ENCODE data around the gene IL31RA. TPM values are rescaled to one million over a fixed set of nuclear protein-coding genes. Genes with fewer than 3 reads are reported as not detected.

IL31RA gene
- total RNA-seq, 4 donors from 2014 or later, result 0.89 to 3.0 (median 1.0) TPM

GRCh38 chr5:55960779-55961178, 109.6 kb downstream of the IL31RA start:
- H3K9me3 ChIP-seq, result no peaks in the 10 kb centered on the region
- no peak for DNase-seq (ENCODE audit: low spot score in 2 of 2)
- 95% methylated on average over 7 of the region's 7 CpGs for WGBS
- TF ChIP-seq POLR2A (IDR thresholded peaks at IDR 0.05) (no peak), EP300 (IDR thresholded peaks at IDR 0.05) (no peak), CTCF (IDR thresholded peaks at IDR 0.05) (no peak), POLR2AphosphoS5 (IDR thresholded peaks at IDR 0.05) (no peak)
- peaks cover 76% of the 10 kb centered on the region for H3K36me3 ChIP-seq
- no peak overlapping the region for H3K27ac ChIP-seq
- no peaks in the 10 kb centered on the region for H3K4me1 ChIP-seq
- no peak overlapping the region for H3K4me3 ChIP-seq
- H3K27me3 ChIP-seq, result no peaks in the 10 kb centered on the region

GRCh38 chr5:55965525-55965924, 114.4 kb downstream of the IL31RA start:
- H3K4me3 ChIP-seq, result no peak overlapping the region
- 82% methylated on average over 6 of the region's 6 CpGs for WGBS
- no peaks in the 10 kb centered on the region for H3K27me3 ChIP-seq
- H3K36me3 ChIP-seq, result peaks cover 52% of the 10 kb centered on the region
- H3K4me1 ChIP-seq, result peaks cover 3% of the 10 kb centered on the region
- H3K9me3 ChIP-seq, result no peaks in the 10 kb centered on the region
- H3K27ac ChIP-seq, result no peak overlapping the region
- no peak for DNase-seq (ENCODE audit: low spot score in 2 of 2)
- TF ChIP-seq POLR2AphosphoS5 (IDR thresholded peaks at IDR 0.05), result no peak
- no peak for TF ChIP-seq POLR2A (IDR thresholded peaks at IDR 0.05)
- no peak for TF ChIP-seq CTCF (IDR thresholded peaks at IDR 0.05)
- no peak for TF ChIP-seq EP300 (IDR thresholded peaks at IDR 0.05)

GRCh38 chr5:55966284-55966683, 115.1 kb downstream of the IL31RA start:
- no peak overlapping the region for H3K4me3 ChIP-seq
- no peaks in the 10 kb centered on the region for H3K9me3 ChIP-seq
- DNase-seq (ENCODE audit: low spot score in 2 of 2), result no peak
- no peaks in the 10 kb centered on the region for H3K27me3 ChIP-seq
- no peak overlapping the region for H3K27ac ChIP-seq
- H3K4me1 ChIP-seq, result peaks cover 3% of the 10 kb centered on the region
- TF ChIP-seq EP300 (IDR thresholded peaks at IDR 0.05), result no peak
- TF ChIP-seq CTCF (IDR thresholded peaks at IDR 0.05), result no peak
- peaks cover 48% of the 10 kb centered on the region for H3K36me3 ChIP-seq

GRCh38 chr5:55969956-55970355, 118.8 kb downstream of the IL31RA start:
- no peaks in the 10 kb centered on the region for H3K9me3 ChIP-seq
- TF ChIP-seq EP300 (IDR thresholded peaks at IDR 0.05), result no peak
- no peak for TF ChIP-seq POLR2A (IDR thresholded peaks at IDR 0.05)
- no peak for TF ChIP-seq POLR2AphosphoS5 (IDR thresholded peaks at IDR 0.05)
- TF ChIP-seq CTCF (IDR thresholded peaks at IDR 0.05), result no peak
- no peak overlapping the region for H3K27ac ChIP-seq
- peaks cover 52% of the 10 kb centered on the region for H3K36me3 ChIP-seq
- no peak for DNase-seq (ENCODE audit: low spot score in 2 of 2)
- H3K27me3 ChIP-seq, result no peaks in the 10 kb centered on the region
- peaks cover 3% of the 10 kb centered on the region for H3K4me1 ChIP-seq
- no peak overlapping the region for H3K4me3 ChIP-seq
- WGBS, result 17% methylated on average over 1 of the region's 1 CpG

Other genes with a start within 250 kb of the IL31RA start
- gene SLC38A9, start 139.0 kb upstream of the IL31RA start, total RNA-seq, result 10 to 100 TPM; 13.9 to 52.6 (median 19.7) TPM
- gene DDX4, start 113.3 kb upstream of the IL31RA start, total RNA-seq, result not detected
- gene IL6ST, start 143.6 kb downstream of the IL31RA start, total RNA-seq, result 100 to 1,000 TPM in 1 of 4 donors, 10 to 100 TPM in 3; 47.0 to 110 (median 87.5) TPM

Data from suprapubic skin (tissue), 4 donors.